GM12878 (cell line): Measurements from ENCODE around the gene ART5. TPM values are rescaled to one million over a fixed set of nuclear protein-coding genes. Genes with fewer than 3 reads are reported as not detected.

Source experiments
- ATAC-seq: fragments of 200-7000 bp; cut with Tn5 transposase; 3 replicates; pipeline ENCODE4 v1.9.1; 2020; ENCODE audit warnings: mild to moderate bottlenecking, moderate library complexity
- BruUV-seq: library from RNA; stranded (reverse); fragments of 400-500 nt; replicated peaks from 2 replicates; lab custom pipeline; 2021; lab: Mats Ljungman, UMichigan
- CTCF ChIA-PET: fragments of 300-600 bp; sonication (Branson Sonifier 250); formaldehyde crosslinking; extraction: SDS; loops from one replicate; lab custom pipeline; 2021; ENCODE audit warnings: inconsistent platforms; lab: Yijun Ruan, JAX
- POLR2A ChIA-PET: fragments of 350-600 bp; formaldehyde crosslinking; extraction: SDS; loops from one replicate; lab custom pipeline; 2021; ENCODE audit warnings: inconsistent platforms; lab: Charles Lee
- RAD21 ChIA-PET: fragments of 300-600 bp; sonication (Branson Sonifier 250); formaldehyde crosslinking; loops from one replicate; lab custom pipeline; 2023; ENCODE audit warnings: antibody characterized with exemption; ENCODE audit not compliant: unreplicated experiment; lab: Charles Lee
- SMC1A ChIA-PET: fragments of 300-600 bp; sonication (Branson Sonifier 250); formaldehyde crosslinking; loops from one replicate; lab custom pipeline; 2023; ENCODE audit not compliant: unreplicated experiment, uncharacterized antibody; lab: Charles Lee
- DNase-seq: peaks from one replicate; pipeline ENCODE4 v3.0.0-alpha.2; 2011; ENCODE audit warnings: low read depth, low spot score
- FAIRE-seq: peaks from 3 replicates; lab custom pipeline; 2011; peaks lifted over from hg19 to GRCh38; lab: Jason Lieb, UNC
- H2AFZ ChIP-seq: 2 replicates; pipeline ENCODE4 v1.6.0; 2011; ENCODE audit warnings: low read depth, low read length, control low read depth; ENCODE audit not compliant: control insufficient read depth
- H3K27ac ChIP-seq: 2 replicates; pipeline ENCODE4 v1.5.1; 2011; ENCODE audit warnings: control low read depth; ENCODE audit not compliant: control insufficient read depth, insufficient read depth
- H3K27me3 ChIP-seq, 2 experiments: replicated peaks in 1 of 2; 2 replicates each; pipeline versions ENCODE4 v1.6.0 to v1.6.1; 2011; ENCODE audit warnings: low read length in 1 of 2; ENCODE audit not compliant: control insufficient read depth in 2 of 2, insufficient read depth in 2 of 2
- H3K36me3 ChIP-seq, 2 experiments: 2 replicates each; pipeline ENCODE4 v1.5.1; 2011; ENCODE audit warnings: low read length in 1 of 2; ENCODE audit not compliant: control insufficient read depth in 2 of 2, insufficient read depth in 2 of 2
- H3K4me1 ChIP-seq: 2 replicates; pipeline ENCODE4 v1.6.1; 2011; ENCODE audit warnings: mild to moderate bottlenecking, low read length, moderate library complexity, mixed read lengths; ENCODE audit not compliant: control insufficient read depth, insufficient read depth
- H3K4me2 ChIP-seq: 2 replicates; pipeline ENCODE4 v1.6.0; 2011; ENCODE audit warnings: control low read depth; ENCODE audit not compliant: control insufficient read depth, insufficient read depth
- H3K4me3 ChIP-seq: fragments of 200-600 bp; sonication (generic); 2 replicates; pipeline ENCODE4 v1.5.1; 2016
- H3K79me2 ChIP-seq: 2 replicates; pipeline ENCODE4 v1.6.0; 2011; ENCODE audit warnings: low read length; ENCODE audit not compliant: control insufficient read depth, insufficient read depth
- H3K9ac ChIP-seq: 2 replicates; pipeline ENCODE4 v1.8.0; 2011; ENCODE audit warnings: low read length, control low read depth, mixed read lengths; ENCODE audit not compliant: control insufficient read depth, insufficient read depth
- H3K9me3 ChIP-seq: replicated peaks from 3 replicates; pipeline ENCODE4 v1.5.1; 2011; ENCODE audit warnings: mild to moderate bottlenecking, low read length; ENCODE audit not compliant: control insufficient read depth, insufficient read depth
- H4K20me1 ChIP-seq: 2 replicates; pipeline ENCODE4 v1.6.0; 2011; ENCODE audit not compliant: control insufficient read depth, insufficient read depth
- CREB1 ChIP-seq: IDR thresholded peaks from 2 replicates; pipeline ENCODE4 v1.6.1; 2012; ENCODE audit warnings: low read depth, mild to moderate bottlenecking, inconsistent platforms
- FOS ChIP-seq: IDR thresholded peaks from 3 replicates; pipeline ENCODE4 v1.6.1; 2011; ENCODE audit warnings: borderline replicate concordance; ENCODE audit not compliant: insufficient read length; ENCODE audit errors: extremely low read depth
- HCFC1 ChIP-seq: fragments of 150-350 bp; IDR thresholded peaks from 2 replicates; pipeline ENCODE4 v1.6.1; 2014; ENCODE audit warnings: low read length
- KDM1A ChIP-seq: fragments of 200-600 bp; sonication (generic); IDR thresholded peaks from 2 replicates; pipeline ENCODE4 v1.6.1; 2016; ENCODE audit warnings: borderline replicate concordance
- MTA2 ChIP-seq: fragments of 450-650 bp; IDR thresholded peaks from 2 replicates; pipeline ENCODE4 v1.6.1; 2016; ENCODE audit warnings: low read depth, mild to moderate bottlenecking, moderate library complexity
- MTA3 ChIP-seq: IDR thresholded peaks from 2 replicates; pipeline ENCODE4 v1.6.1; 2012; ENCODE audit warnings: low read length, inconsistent platforms, borderline replicate concordance
- MYB ChIP-seq: fragments of 150-350 bp; IDR thresholded peaks from 2 replicates; pipeline ENCODE4 v1.6.1; 2014; ENCODE audit warnings: mild to moderate bottlenecking, low read depth, low read length, borderline replicate concordance
- MYC ChIP-seq: IDR thresholded peaks from 2 replicates; pipeline ENCODE4 v1.6.1; 2011; ENCODE audit warnings: mild to moderate bottlenecking, low read length, moderate library complexity, inconsistent platforms; ENCODE audit not compliant: insufficient read depth, insufficient replicate concordance, insufficient read length, severe bottlenecking
- NBN ChIP-seq: fragments of 450-650 bp; IDR thresholded peaks from 2 replicates; pipeline ENCODE4 v1.6.1; 2016
- NRF1 ChIP-seq: conservative IDR thresholded peaks from 2 replicates; pipeline ENCODE4 v1.6.1; 2011; ENCODE audit warnings: mild to moderate bottlenecking, low read depth, low read length, improper control_type of control experiment
- RAD21 ChIP-seq: IDR thresholded peaks from 2 replicates; pipeline ENCODE4 v1.6.1; 2011; ENCODE audit warnings: mild to moderate bottlenecking, low read depth, low read length, moderate library complexity; ENCODE audit not compliant: insufficient read depth
- RAD51 ChIP-seq: fragments of 450-650 bp; IDR thresholded peaks from 2 replicates; pipeline ENCODE4 v1.6.1; 2016; ENCODE audit warnings: moderate library complexity, mild to moderate bottlenecking, inconsistent platforms
- SIN3A ChIP-seq: IDR thresholded peaks from 2 replicates; pipeline ENCODE4 v1.6.1; 2012; ENCODE audit warnings: low read depth, low read length, improper control_type of control experiment
- SMAD1 ChIP-seq: fragments of 450-650 bp; IDR thresholded peaks from 2 replicates; pipeline ENCODE4 v1.6.1; 2018; ENCODE audit warnings: mild to moderate bottlenecking, low read depth; ENCODE audit not compliant: partially characterized antibody
- SREBF2 ChIP-seq: IDR thresholded peaks from 2 replicates; pipeline ENCODE4 v1.6.1; 2012; ENCODE audit warnings: mild to moderate bottlenecking, low read length
- ZNF207 ChIP-seq: fragments of 450-650 bp; IDR thresholded peaks from 2 replicates; pipeline ENCODE4 v1.6.1; 2014; ENCODE audit warnings: antibody characterized with exemption, mild to moderate bottlenecking, borderline replicate concordance
- ZNF217 ChIP-seq: fragments of 450-650 bp; IDR thresholded peaks from 2 replicates; pipeline ENCODE4 v1.6.1; 2017; ENCODE audit warnings: antibody characterized with exemption, mild to moderate bottlenecking
- ZZZ3 ChIP-seq: IDR thresholded peaks from 2 replicates; pipeline ENCODE4 v1.6.1; 2011; ENCODE audit warnings: low read depth; ENCODE audit not compliant: control insufficient read depth, insufficient read length
- WGBS: methylation state at CpG from one replicate; pipeline ENCODE4 v1.1.6; 2016; ENCODE audit warnings: low lambda C conversion rate; ENCODE audit not compliant: insufficient replicate concordance, insufficient coverage; ENCODE audit errors: missing lambda C conversion rate; 5-methylcytosine and 5-hydroxymethylcytosine counted together
- in situ Hi-C: fragments of 300-500 bp; cut with MboI; formaldehyde crosslinking; loops from 9 replicates; pipeline ENCODE4 v1.14.3; 2018; ENCODE audit warnings: mixed read lengths
- intact Hi-C: fragments of 100-400 bp; cut with micrococcal nuclease; formaldehyde crosslinking; loops from one replicate; pipeline ENCODE4 v1.14.2; 2022; ENCODE audit not compliant: unreplicated experiment
- polyA plus RNA-seq, 11 experiments: library from polyadenylated mRNA; depleted of rRNA in 4 of 11; unstranded in 6 of 11; stranded (reverse) in 5 of 11; fragments of >200 nt; fragmentation: Nextera tagmentation in 4 of 11; fragmentation: Illumina TruSeq in 1 of 11; extraction: Ambion mirVana in 4 of 11; extraction: Trizol in 1 of 11; gene quantifications; 1 replicate in 1 of 11; 2 replicates in 10 of 11; pipeline versions ENCODE4 v1.2.1 to v1.2.3, GENCODE V29; 2011 to 2016; ENCODE audit warnings: inconsistent platforms in 2 of 11, missing spikeins in 2 of 11, low read depth in 1 of 11
- total RNA-seq, 4 experiments: library from RNA; depleted of rRNA in 3 of 4; stranded (reverse); fragments of >200 nt in 3 of 4; fragmentation: Illumina TruSeq in 1 of 4; extraction: Trizol in 1 of 4; gene quantifications; 2 replicates each; pipeline versions ENCODE4 v1.2.1 to v1.2.3, GENCODE V29; 2013 to 2021
- TF ChIP-seq, protein P1 (sequence below): fragments of 450-650 bp; formaldehyde crosslinking; IDR thresholded peaks from 2 replicates; pipeline ENCODE4 v1.5.0; 2022; ENCODE audit warnings: mild to moderate bottlenecking, missing genetic modification characterization
- TF ChIP-seq, protein P2 (sequence below): fragments of 450-650 bp; IDR thresholded peaks from 2 replicates; pipeline ENCODE4 v1.6.1; 2016; ENCODE audit warnings: mild to moderate bottlenecking

Gene ART5
- total and polyA plus RNA-seq, 10 of the 15 experiments (the other 5 are each of a cell fraction or from before 2014, with no cell fraction given), result 0.06 TPM; not detected in 9

DNA sequence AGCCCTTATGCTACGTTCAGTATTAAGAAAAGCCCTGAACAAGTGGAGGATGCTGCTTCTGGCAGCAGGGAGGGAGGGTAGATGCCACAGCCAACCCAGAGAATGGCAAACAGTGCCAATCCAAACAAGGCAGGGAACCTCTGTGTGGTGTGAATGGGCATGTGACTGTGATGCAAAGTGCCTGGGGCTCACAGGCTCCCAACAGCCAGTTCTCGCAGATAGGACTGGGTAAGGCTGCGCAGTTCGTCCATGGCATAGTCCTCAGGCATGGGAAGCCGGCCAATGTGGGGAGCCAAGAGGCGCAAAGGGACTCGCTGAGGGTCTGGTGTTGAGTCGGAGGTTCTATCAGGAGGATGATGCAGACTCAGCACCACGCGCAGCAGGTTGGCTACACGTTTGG, 34.2 kb upstream of the ART5 start (continued):
- TF ChIP-seq NBN (no peak), FOS (no peak), KDM1A (no peak), SREBF2 (no peak)

DNA sequence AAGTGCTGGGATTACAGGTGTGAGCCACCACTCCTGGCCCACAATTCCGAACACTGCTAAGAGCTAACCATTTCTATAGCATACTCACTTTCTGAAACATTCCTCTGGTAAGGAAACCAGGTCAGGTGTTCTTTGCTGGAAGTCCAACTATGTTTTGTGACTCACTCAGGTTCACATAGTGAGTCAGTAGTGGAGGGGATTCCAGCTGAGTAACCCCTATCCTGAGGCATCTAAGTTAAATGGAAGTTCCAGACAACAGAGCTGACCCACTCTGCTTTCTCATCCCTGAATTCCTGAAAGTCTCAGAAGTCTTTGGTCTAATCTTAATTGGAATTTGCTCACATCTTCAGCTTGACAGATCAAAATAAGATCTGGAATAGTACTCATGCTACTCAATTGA, 32.4 kb upstream of the ART5 start:
- peaks cover 19 to 42% of the 10 kb centered on the region in 2 experiments for H3K36me3 ChIP-seq
- RAD21 ChIA-PET, result no interaction called here
- H3K4me1 ChIP-seq, result no peaks in the 10 kb centered on the region
- BruUV-seq, result no TSS peak
- H4K20me1 ChIP-seq, result no peaks in the 10 kb centered on the region
- no peak overlapping the region for H3K27ac ChIP-seq
- no peak overlapping the region for H2AFZ ChIP-seq
- H3K4me2 ChIP-seq, result no peak overlapping the region
- no peaks in the 10 kb centered on the region for H3K79me2 ChIP-seq
- in situ Hi-C loops, result no loop called here
- no peak overlapping the region for H3K9ac ChIP-seq
- DNase-seq, result no peak
- POLR2A ChIA-PET, result no interaction called here
- no peak for TF ChIP-seq SMAD1
- TF ChIP-seq, protein P1, sequence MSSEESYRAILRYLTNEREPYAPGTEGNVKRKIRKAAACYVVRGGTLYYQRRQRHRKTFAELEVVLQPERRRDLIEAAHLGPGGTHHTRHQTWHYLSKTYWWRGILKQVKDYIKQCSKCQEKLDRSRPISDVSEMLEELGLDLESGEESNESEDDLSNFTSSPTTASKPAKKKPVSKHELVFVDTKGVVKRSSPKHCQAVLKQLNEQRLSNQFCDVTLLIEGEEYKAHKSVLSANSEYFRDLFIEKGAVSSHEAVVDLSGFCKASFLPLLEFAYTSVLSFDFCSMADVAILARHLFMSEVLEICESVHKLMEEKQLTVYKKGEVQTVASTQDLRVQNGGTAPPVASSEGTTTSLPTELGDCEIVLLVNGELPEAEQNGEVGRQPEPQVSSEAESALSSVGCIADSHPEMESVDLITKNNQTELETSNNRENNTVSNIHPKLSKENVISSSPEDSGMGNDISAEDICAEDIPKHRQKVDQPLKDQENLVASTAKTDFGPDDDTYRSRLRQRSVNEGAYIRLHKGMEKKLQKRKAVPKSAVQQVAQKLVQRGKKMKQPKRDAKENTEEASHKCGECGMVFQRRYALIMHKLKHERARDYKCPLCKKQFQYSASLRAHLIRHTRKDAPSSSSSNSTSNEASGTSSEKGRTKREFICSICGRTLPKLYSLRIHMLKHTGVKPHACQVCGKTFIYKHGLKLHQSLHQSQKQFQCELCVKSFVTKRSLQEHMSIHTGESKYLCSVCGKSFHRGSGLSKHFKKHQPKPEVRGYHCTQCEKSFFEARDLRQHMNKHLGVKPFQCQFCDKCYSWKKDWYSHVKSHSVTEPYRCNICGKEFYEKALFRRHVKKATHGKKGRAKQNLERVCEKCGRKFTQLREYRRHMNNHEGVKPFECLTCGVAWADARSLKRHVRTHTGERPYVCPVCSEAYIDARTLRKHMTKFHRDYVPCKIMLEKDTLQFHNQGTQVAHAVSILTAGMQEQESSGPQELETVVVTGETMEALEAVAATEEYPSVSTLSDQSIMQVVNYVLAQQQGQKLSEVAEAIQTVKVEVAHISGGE, result no peak
- no peak for TF ChIP-seq CREB1
- TF ChIP-seq MYB, result no peak
- no peak for TF ChIP-seq MTA2
- TF ChIP-seq MYC, result no peak
- no peak for TF ChIP-seq RAD21
- TF ChIP-seq NRF1, result no peak
- TF ChIP-seq RAD51, result no peak
- no peak for TF ChIP-seq ZNF207
- no peak for TF ChIP-seq ZZZ3
- TF ChIP-seq SIN3A, result no peak
- TF ChIP-seq, protein P2, sequence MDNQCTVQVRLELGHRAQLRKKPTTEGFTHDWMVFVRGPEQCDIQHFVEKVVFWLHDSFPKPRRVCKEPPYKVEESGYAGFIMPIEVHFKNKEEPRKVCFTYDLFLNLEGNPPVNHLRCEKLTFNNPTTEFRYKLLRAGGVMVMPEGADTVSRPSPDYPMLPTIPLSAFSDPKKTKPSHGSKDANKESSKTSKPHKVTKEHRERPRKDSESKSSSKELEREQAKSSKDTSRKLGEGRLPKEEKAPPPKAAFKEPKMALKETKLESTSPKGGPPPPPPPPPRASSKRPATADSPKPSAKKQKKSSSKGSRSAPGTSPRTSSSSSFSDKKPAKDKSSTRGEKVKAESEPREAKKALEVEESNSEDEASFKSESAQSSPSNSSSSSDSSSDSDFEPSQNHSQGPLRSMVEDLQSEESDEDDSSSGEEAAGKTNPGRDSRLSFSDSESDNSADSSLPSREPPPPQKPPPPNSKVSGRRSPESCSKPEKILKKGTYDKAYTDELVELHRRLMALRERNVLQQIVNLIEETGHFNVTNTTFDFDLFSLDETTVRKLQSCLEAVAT, result no peak
- no peak for TF ChIP-seq ZNF217
- TF ChIP-seq HCFC1, result no peak
- no peak for TF ChIP-seq MTA3
- TF ChIP-seq, all 136 proteins: peak for 0
- Histone ChIP-seq H3K9me3 (no peaks in the 10 kb centered on the region), H3K27me3 (no peaks in the 10 kb centered on the region), H3K4me3 (no peak overlapping the region)
- FAIRE-seq (no peak), ATAC-seq (no peak)
- SMC1A ChIA-PET, result no interaction called here
- WGBS, result 94% methylated on average over 1 of the region's 1 CpG
- intact Hi-C loops, result no loop called here
- CTCF ChIA-PET, result no interaction called here
